Aorta (tissue), 5 donors: ENCODE data around the gene CUL1. TPM values are rescaled to one million over a fixed set of nuclear protein-coding genes. Genes with fewer than 3 reads are reported as not detected.

ENCODE experiments used
- ATAC-seq: fragments of 200-7000 bp; cut with Tn5 transposase; one replicate; pipeline ENCODE4 v1.9.1; 2022; ENCODE audit warnings: moderate library complexity; ENCODE audit not compliant: low FRiP score
- DNase-seq, 2 donors: peaks; one replicate each; pipeline ENCODE4 v3.0.0-alpha.2; 2020
- H3K27ac ChIP-seq, 2 donors: one replicate each; pipeline ENCODE4 v1.5.1; 2013; ENCODE audit warnings: low read length in 2 of 2, mild to moderate bottlenecking in 2 of 2, moderate library complexity in 2 of 2, control low read depth in 1 of 2, inconsistent platforms in 1 of 2, low read depth in 1 of 2
- H3K27me3 ChIP-seq, 2 donors: one replicate each; pipeline ENCODE4 v1.6.1; 2013; ENCODE audit warnings: control low read depth in 1 of 2, low read length in 1 of 2, mild to moderate bottlenecking in 1 of 2, moderate library complexity in 1 of 2; ENCODE audit not compliant: insufficient read depth in 2 of 2, control insufficient read depth in 1 of 2
- H3K36me3 ChIP-seq, 2 donors: one replicate each; pipeline ENCODE4 v1.6.1; 2013; ENCODE audit warnings: control low read depth in 1 of 2, low read length in 1 of 2, mild to moderate bottlenecking in 1 of 2; ENCODE audit not compliant: insufficient read depth in 2 of 2, control insufficient read depth in 1 of 2
- H3K4me1 ChIP-seq, 2 donors: one replicate each; pipeline ENCODE4 v1.6.1; 2013; ENCODE audit warnings: low read length in 2 of 2, control low read depth in 1 of 2, mild to moderate bottlenecking in 1 of 2, moderate library complexity in 1 of 2; ENCODE audit not compliant: insufficient read depth in 2 of 2, control insufficient read depth in 1 of 2
- H3K4me3 ChIP-seq, 2 donors: one replicate each; pipeline ENCODE4 v1.5.1; 2013; ENCODE audit warnings: low read length in 2 of 2, control low read depth in 1 of 2, mild to moderate bottlenecking in 1 of 2
- H3K9me3 ChIP-seq: one replicate; pipeline ENCODE4 v1.6.1; 2013; ENCODE audit warnings: mild to moderate bottlenecking, low read length; ENCODE audit not compliant: control insufficient read depth
- WGBS, 2 donors: extraction: QIAGEN DNeasy Blood & Tissue Kit; methylation state at CpG; one replicate each; pipeline ENCODE4 v1.1.7; 2013; 5-methylcytosine and 5-hydroxymethylcytosine counted together
- intact Hi-C, 2 donors: fragments of 100-400 bp; cut with DNase I; formaldehyde crosslinking; loops; one replicate each; pipeline versions ENCODE4 v1.14.2 to v1.15.0; 2022
- polyA plus RNA-seq, 2 donors: library from polyadenylated mRNA; stranded (reverse); fragments of 200-250 nt; gene quantifications; one replicate each; pipeline ENCODE4 v1.2.3, GENCODE V29; 2013
- total RNA-seq, 2 donors: library from RNA; stranded (reverse); fragmentation: NEBNext Ultra II Directional; extraction: Animal tissue kit (Norgen Biotek cat#: 25700); gene quantifications; one replicate each; pipeline ENCODE4 v1.2.1, GENCODE V29; 2021
- donor health status: healthy with polysubstance abuse.
- donor health status: Bipolar disorder and iron deficiency.
- donor health status: DM: no; HTN: no; CAD: no.
- donor health status: DM: no; HTN: no; CAD: no.
- donor health status: DM: yes; HTN: yes; CAD: no.

The CUL1 gene
- total and polyA plus RNA-seq, 4 donors = 24.5 to 49.7 (median 39.1) TPM

DNA sequence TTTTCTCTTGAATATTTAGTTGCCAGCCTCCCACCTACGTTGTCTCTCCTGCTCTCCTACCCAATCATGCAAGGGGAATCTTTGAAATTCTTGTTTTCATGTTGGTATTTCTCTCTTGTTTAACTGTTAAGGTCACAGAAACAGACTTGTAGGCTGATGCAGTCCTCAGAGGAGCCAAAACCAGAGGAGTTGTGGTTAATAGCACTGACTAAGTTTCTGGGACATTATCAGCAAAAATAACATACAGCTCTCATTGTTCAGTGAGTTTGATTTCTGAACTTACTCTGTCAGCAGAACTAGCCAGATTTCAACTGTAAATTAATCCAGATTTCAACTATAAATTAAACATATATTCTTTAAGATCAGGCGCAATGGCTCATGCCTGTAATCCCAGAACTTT lies 11.1 kb upstream of the CUL1 start:
- WGBS, 2 donors = 50 to 59% methylated on average over 2 of the region's 2 CpGs
- no peaks in the 10 kb centered on the region for H3K36me3 ChIP-seq

DNA sequence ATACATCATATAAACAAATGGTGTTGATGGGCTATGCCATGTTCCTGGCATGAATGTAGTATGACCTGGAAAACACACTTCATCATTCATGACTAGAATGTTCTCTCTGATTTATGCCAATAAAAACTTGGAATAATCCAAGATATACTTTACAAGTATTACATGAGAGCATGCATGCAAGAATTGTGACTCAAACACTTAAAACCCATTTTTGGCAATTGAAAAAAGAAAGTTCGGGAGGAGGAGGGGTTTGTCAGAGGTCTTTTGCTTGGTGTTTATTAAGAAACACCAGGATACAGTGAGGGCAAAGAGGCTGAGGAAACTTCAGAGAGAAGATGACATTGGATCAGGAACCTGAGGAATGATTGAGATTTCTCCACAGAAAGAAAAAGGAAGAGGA lies 10.2 kb upstream of the CUL1 start:
- ATAC-seq = peak; percentile 19
- 6 to 12% methylated on average over 1 of the region's 1 CpG for WGBS, 2 donors

More for the DNA sequence above, 11.1 kb upstream of the CUL1 start:
- ATAC-seq = no peak
- Histone ChIP-seq H3K27me3 (no peaks in the 10 kb centered on the region), H3K4me1 (no peaks in the 10 kb centered on the region), H3K4me3 (no peak overlapping the region), H3K27ac (no peak overlapping the region), H3K9me3 (no peaks in the 10 kb centered on the region)
- intact Hi-C loops = no loop called here
- no peak for DNase-seq

DNA sequence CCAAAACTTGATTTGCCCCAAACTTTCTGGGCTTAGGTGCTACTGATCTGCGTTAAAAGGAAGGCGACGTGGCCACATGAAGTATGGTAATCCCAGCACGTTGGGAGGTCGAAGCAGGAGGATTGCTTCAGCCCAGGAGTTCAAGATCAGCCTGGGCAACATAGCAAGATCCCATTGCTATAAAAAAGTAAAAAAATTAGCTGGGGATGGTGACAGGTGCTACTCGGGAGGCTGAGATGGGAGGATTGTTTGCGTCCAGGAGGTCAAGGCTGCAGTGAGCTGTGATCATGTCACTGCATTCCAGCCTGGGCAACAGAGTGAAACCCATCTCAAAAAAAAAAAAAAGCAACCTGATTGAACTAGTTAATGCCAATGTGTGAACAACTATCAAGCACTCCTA lies 5.1 kb upstream of the CUL1 start:
- DNase-seq = no peak
- Histone ChIP-seq H3K4me3 (no peak overlapping the region), H3K4me1 (no peaks in the 10 kb centered on the region), H3K27ac (no peak overlapping the region), H3K36me3 (no peaks in the 10 kb centered on the region), H3K9me3 (no peaks in the 10 kb centered on the region), H3K27me3 (no peaks in the 10 kb centered on the region)
- no peak for ATAC-seq
- intact Hi-C loops = loop anchor here in 1 of 2 donors (10.0 kb wide), 1 partner anchor 191 kb away; the partner anchor contains the start of gene EZH2
- WGBS, 2 donors = 98% methylated on average over 7 of the region's 7 CpGs

More for the DNA sequence above, 10.2 kb upstream of the CUL1 start:
- no peak for DNase-seq
- intact Hi-C loops = no loop called here
- Histone ChIP-seq H3K4me1 (no peaks in the 10 kb centered on the region), H3K4me3 (no peak overlapping the region), H3K27me3 (no peaks in the 10 kb centered on the region), H3K27ac (no peak overlapping the region), H3K9me3 (no peaks in the 10 kb centered on the region), H3K36me3 (no peaks in the 10 kb centered on the region)

DNA sequence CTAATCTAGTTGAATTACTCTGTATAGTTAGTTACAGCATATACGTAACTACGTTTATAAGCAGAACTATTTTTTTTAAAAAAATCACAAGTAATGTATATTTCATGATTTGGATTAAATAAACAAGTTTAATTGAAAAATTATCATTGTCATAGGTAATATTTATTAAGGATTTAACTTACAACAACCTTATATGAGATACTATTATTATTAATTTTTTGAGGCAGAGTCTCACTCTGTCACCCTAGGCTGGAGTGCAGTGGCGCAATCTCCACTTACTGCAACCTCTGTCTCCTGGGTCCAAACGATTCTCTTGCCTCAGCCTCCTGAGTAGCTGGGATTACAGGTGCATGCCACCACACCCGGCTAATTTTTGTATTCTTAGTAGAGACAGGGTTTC lies 4.1 kb upstream of the CUL1 start:
- WGBS, 2 donors = 95% methylated on average over 5 of the region's 5 CpGs
- ATAC-seq = no peak
- H3K27me3 ChIP-seq = no peaks in the 10 kb centered on the region
- H3K9me3 ChIP-seq = no peaks in the 10 kb centered on the region
- no peaks in the 10 kb centered on the region for H3K4me1 ChIP-seq
- intact Hi-C loops = loop anchor here (5.0 to 10.0 kb wide), 2 partner anchors 38 to 190 kb away; partner anchors contain the start of gene EZH2 (in 1 of the 2)
- H3K36me3 ChIP-seq = no peaks in the 10 kb centered on the region
- no peak overlapping the region for H3K4me3 ChIP-seq
- no peak for DNase-seq
- no peak overlapping the region for H3K27ac ChIP-seq

- ATAC-seq = no peak
- Histone ChIP-seq H3K27me3 (no peaks in the 10 kb centered on the region), H3K36me3 (no peaks in the 10 kb centered on the region), H3K4me3 (no peak overlapping the region), H3K9me3 (no peaks in the 10 kb centered on the region), H3K27ac (no peak overlapping the region), H3K4me1 (peaks cover 0 to 2% of the 10 kb centered on the region in 2 donors)
- DNase-seq = no peak
- 93 to 95% methylated on average over 3 of the region's 3 CpGs for WGBS, 2 donors
- intact Hi-C loops = loop anchor here (5.0 to 10.0 kb wide), 2 partner anchors 36 to 189 kb away; partner anchors contain the start of gene EZH2 (in 1 of the 2)
These were observed 2.8 kb upstream of the CUL1 start for GRCh38 chr7:148695953-148696352.

GRCh38 chr7:148696787-148697186 lies 1.9 kb upstream of the CUL1 start:
- Histone ChIP-seq H3K9me3 (no peaks in the 10 kb centered on the region), H3K27me3 (no peaks in the 10 kb centered on the region), H3K4me1 (peaks cover 3 to 5% of the 10 kb centered on the region in 2 donors), H3K4me3 (no peak overlapping the region), H3K36me3 (no peaks in the 10 kb centered on the region), H3K27ac (no peak overlapping the region)
- WGBS, 2 donors = 96 to 97% methylated on average over 5 of the region's 5 CpGs
- DNase-seq (no peak), ATAC-seq (no peak)
- intact Hi-C loops = loop anchor here (5.0 to 10.0 kb wide), 2 partner anchors 36 to 188 kb away; partner anchors contain the start of gene EZH2 (in 1 of the 2)

- H3K27me3 ChIP-seq = no peaks in the 10 kb centered on the region
- WGBS, 2 donors = 31 to 35% methylated on average over 18 of the region's 18 CpGs
- no peaks in the 10 kb centered on the region for H3K9me3 ChIP-seq
- DNase-seq (no peak), ATAC-seq (no peak)
- peaks cover 5% of the 10 kb centered on the region in 2 donors for H3K4me1 ChIP-seq
- intact Hi-C loops = loop anchor here (5.0 to 10.0 kb wide), 2 partner anchors 35 to 187 kb away; partner anchors contain the start of gene EZH2 (in 1 of the 2)
- H3K4me3 ChIP-seq = peak overlapping the region; percentile 99 to 100
- no peaks in the 10 kb centered on the region for H3K36me3 ChIP-seq
- no peak overlapping the region for H3K27ac ChIP-seq
These were observed 1.3 kb upstream of the CUL1 start for GRCh38 chr7:148697256-148698006.

DNA sequence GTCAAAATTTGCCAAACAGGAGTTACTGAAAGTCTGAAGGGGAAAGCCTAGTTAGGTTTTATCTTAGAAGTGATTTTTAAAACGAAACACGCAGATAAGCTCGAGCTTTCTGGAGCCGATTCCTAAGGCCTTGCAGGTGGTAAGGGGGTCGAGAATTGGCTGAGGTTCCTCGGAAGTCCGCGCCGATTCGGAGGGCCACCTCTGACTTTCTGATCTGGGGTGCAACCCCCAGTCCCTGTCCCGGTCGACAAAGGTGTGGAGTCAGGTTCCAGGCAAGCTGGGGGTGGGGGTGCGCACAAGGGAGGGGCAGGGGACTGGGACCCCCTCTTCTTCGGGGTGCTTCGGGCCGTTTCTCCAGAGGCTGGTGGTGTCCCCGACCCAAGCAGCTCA lies 701 bp upstream of the CUL1 start:
- Histone ChIP-seq H3K36me3 (no peaks in the 10 kb centered on the region), H3K27ac (peak overlapping the region; percentile 66 to 83), H3K4me1 (peaks cover 5 to 7% of the 10 kb centered on the region in 2 donors), H3K4me3 (peak overlapping the region; percentile 99 to 100), H3K9me3 (no peaks in the 10 kb centered on the region), H3K27me3 (no peaks in the 10 kb centered on the region)
- ATAC-seq (no peak), DNase-seq (no peak)
- intact Hi-C loops = loop anchor here (5.0 to 10.0 kb wide), 2 partner anchors 34 to 187 kb away; partner anchors contain the start of gene EZH2 (in 1 of the 2)
- WGBS, 2 donors = 0 to 1% methylated on average over 13 to 17 of the region's 17 CpGs
